LNCAP (cell line): ENCODE data around the gene ELOVL2.

Experiments
- TF ChIP-seq, protein P1 (sequence below): fragments of 450-650 bp; IDR thresholded peaks from 2 replicates; pipeline ENCODE4 v1.5.1; 2017; ENCODE audit warnings: mild to moderate bottlenecking

The ELOVL2 gene

DNA sequence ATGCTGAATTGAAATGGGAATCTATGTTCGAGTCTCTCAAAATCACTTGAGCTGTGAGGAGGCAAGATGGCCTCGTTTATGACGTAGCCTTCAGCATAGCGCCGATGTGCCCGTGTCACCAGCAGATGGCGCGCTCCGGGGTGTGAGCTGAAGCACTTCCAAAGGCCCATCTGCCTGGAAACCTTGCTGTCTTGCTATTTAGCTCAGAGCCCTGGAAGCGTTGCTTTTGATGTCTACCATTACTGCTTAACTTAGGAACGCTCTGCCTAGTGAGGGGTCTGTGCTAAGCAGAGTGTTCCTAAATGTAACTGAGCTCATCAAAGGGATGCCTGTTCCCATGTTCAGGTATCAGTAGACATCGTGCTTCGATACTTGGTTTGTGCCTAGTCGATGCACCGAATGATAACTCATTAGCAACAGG lies 89.5 kb downstream of the ELOVL2 start:
- TF ChIP-seq, protein P1, sequence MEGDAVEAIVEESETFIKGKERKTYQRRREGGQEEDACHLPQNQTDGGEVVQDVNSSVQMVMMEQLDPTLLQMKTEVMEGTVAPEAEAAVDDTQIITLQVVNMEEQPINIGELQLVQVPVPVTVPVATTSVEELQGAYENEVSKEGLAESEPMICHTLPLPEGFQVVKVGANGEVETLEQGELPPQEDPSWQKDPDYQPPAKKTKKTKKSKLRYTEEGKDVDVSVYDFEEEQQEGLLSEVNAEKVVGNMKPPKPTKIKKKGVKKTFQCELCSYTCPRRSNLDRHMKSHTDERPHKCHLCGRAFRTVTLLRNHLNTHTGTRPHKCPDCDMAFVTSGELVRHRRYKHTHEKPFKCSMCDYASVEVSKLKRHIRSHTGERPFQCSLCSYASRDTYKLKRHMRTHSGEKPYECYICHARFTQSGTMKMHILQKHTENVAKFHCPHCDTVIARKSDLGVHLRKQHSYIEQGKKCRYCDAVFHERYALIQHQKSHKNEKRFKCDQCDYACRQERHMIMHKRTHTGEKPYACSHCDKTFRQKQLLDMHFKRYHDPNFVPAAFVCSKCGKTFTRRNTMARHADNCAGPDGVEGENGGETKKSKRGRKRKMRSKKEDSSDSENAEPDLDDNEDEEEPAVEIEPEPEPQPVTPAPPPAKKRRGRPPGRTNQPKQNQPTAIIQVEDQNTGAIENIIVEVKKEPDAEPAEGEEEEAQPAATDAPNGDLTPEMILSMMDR, result peak; percentile 33; the same call in 1 of the 2 replicates

DNA sequence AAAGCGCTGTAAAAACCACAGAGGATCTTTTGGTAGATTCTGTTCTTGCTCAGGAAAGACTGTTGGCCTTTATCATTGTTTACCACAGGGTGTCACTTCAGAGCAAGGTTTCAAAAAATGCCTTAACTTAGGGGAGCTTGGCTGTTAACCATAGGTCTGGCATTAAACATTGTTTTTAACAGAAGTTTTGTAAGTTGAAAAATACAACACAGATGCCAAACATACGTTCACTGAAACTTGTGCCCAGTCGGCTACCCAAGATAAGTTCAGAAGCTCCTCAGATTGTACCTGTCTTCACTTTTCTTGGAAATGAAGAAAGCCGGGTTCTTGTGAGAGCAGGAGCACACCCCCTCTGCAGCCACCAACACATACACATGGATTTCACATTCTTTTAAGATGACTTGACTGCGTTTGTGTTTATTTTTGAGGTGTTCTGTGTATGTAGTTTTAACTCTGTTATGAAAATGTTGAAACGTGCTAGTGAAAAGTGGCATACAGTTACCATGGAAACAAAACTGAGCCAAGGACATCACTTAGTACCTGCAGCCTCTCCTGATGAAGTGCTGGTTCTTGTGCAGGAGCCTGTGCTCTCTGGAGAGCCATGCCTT lies 92.3 kb downstream of the ELOVL2 start:
- TF ChIP-seq, protein P1, result peak; percentile 63

DNA sequence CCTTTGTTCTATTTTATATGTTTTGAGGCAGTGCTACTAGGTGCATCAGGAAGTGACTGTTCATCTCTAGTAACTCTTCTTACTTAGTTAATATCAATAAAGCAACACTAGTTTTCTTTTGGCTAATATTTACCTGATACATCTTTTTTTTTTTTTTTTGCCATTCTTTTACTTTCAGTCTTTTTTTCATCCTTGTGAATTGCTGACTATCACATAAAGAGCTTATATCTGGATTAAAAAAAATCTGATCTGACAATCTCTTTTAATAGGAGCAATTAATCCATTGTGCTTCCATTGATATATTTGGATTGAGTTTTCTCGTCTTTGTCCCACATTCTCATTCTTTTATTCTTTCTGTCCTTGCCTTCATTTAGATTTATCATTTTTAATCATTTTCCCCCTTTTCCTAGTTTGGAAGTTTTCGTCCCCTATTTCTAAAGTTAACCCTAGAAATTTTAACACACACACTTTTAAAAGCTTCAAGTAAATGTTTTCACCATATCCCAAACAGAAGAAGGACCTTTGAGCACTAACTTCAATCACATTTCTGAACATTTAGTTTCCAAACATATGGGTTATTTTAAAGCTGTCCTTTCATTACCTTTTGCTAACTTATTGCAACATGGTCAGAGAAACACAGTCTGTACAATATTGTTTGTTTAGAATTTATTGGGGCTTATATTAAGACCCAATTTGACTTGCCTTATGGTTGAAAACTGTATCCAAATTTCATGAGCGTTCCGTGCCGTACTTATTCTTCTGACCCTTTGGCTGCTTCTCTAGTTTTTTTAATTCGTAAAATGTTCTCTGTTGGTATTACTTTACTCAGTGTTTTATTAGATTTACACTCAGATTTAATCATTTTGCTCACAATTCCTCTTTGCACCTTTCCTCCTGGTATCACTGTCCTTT lies 94.3 kb downstream of the ELOVL2 start:
- TF ChIP-seq, protein P1, result no peak

DNA sequence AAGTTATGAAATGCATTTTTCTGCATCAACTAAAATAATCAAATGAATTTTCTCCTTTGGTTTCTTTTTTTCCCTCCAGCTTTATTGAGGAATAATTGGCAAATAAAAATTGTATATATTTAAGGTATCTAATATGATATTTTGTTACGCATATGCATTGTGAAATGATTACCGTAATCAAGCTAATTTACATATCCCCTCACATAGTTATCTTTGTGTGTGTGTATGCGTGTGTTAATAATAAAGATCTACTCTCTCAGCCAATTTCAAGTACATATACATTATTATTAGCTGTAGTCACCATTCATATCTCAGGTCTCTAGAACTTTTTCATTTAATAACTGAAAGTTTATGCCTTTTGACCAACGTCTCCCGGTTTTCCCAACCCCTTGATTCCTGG lies 96.1 kb downstream of the ELOVL2 start:
- TF ChIP-seq, protein P1, result no peak

DNA sequence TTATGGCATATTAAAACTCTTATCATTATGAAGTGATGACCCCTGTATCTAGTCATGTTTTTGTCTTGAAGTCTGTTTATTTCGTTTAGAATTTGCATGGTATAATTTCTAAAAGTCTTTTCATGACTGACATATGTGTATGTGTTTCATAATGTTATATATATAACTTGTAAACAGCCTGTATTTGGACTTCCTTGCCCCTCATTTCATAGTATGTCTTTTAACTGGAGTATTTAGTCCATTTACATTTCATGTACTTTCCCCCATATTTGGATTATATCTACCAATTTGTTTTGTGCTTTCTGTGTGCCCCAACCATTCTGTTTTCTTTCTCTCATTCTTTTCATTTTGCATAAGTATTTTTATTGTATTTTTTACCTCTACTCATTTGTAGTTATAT lies 98.3 kb downstream of the ELOVL2 start:
- TF ChIP-seq, protein P1, result no peak

DNA sequence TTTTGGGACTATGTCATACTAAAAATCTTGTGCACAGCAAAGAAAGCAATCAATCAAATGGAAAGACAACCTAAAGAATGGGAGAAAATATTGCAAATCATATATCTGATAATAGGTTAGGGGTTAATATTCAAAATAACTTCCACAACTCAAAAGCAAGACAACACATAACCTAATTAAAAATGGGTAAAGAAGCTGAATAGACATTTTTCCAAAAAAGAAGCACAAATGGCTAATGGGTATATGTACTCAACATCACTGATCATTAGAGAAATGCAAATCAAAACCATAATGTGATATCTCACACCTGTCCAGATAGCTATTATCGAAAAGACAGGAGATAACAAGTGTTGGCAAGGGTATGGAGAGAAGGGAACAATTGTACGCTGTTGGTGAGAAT lies 104.3 kb downstream of the ELOVL2 start:
- TF ChIP-seq, protein P1, result no peak

DNA sequence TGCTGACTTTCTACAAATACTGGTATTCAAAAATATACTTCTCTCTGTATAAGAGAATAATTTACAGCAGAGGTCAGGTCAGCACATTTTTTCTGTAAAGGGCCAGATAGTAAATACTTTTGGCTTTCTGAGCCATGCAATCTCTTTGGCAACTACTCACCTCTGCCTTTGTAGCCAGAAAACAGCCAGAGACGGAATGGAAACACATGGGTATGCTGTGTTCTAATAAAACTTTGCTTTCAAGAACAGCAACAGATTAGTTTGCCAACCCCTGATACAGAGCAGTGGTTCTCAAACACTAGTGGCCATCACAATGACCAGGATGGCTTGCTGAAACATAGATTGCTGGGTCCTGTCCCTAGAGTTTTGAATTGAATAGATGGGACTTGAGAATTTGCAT lies 111.0 kb downstream of the ELOVL2 start:
- TF ChIP-seq, protein P1, result no peak
